DOHH2 (cell line): Measurements from ENCODE around the gene CDK5.

Experiments
- H3F3A ChIP-seq: fragments of 200-600 bp; sonication (generic), shearing (Covaris generic); 2 replicates; pipeline ENCODE4 v1.6.0; 2016; ENCODE audit warnings: antibody characterized with exemption, mild to moderate bottlenecking; ENCODE audit not compliant: control insufficient read depth, insufficient read depth
- H3K27ac ChIP-seq: fragments of 200-600 bp; sonication (generic); 2 replicates; pipeline ENCODE4 v1.5.1; 2014; ENCODE audit warnings: low read depth, mild to moderate bottlenecking, low read length, moderate library complexity
- H3K27me3 ChIP-seq: fragments of 200-600 bp; sonication (generic); 2 replicates; pipeline ENCODE4 v1.6.1; 2014; ENCODE audit warnings: mild to moderate bottlenecking, low read length, mixed read lengths; ENCODE audit not compliant: control insufficient read depth
- H3K36me3 ChIP-seq: fragments of 200-600 bp; sonication (generic); 2 replicates; pipeline ENCODE4 v1.6.1; 2014; ENCODE audit warnings: mild to moderate bottlenecking, low read length, moderate library complexity, mixed read lengths; ENCODE audit not compliant: control insufficient read depth
- H3K4me1 ChIP-seq: fragments of 200-600 bp; sonication (generic); 2 replicates; pipeline ENCODE4 v1.6.1; 2014; ENCODE audit warnings: mild to moderate bottlenecking, low read length, mixed read lengths; ENCODE audit not compliant: control insufficient read depth
- H3K4me2 ChIP-seq: fragments of 200-600 bp; sonication (generic); 2 replicates; pipeline ENCODE4 v1.6.0; 2014; ENCODE audit warnings: mild to moderate bottlenecking, low read length, moderate library complexity
- H3K4me3 ChIP-seq: fragments of 200-600 bp; sonication (generic); 2 replicates; pipeline ENCODE4 v1.5.1; 2014; ENCODE audit warnings: mild to moderate bottlenecking, low read length, mixed read lengths
- H3K79me2 ChIP-seq: fragments of 200-600 bp; sonication (generic); 2 replicates; pipeline ENCODE4 v1.6.1; 2014; ENCODE audit warnings: mild to moderate bottlenecking, low read length, mixed read lengths; ENCODE audit not compliant: control insufficient read depth
- H3K9me2 ChIP-seq: fragments of 200-600 bp; sonication (generic); replicated peaks from 2 replicates; pipeline ENCODE4 v1.6.1; 2014; ENCODE audit warnings: mild to moderate bottlenecking, low read length, mixed read lengths; ENCODE audit not compliant: control insufficient read depth
- H3K9me3 ChIP-seq: fragments of 200-600 bp; sonication (generic); 2 replicates; pipeline ENCODE4 v1.6.1; 2014; ENCODE audit warnings: antibody characterized with exemption, low read length, mixed read lengths; ENCODE audit not compliant: control insufficient read depth, insufficient read depth
- H4K20me1 ChIP-seq: fragments of 200-600 bp; sonication (generic); 2 replicates; pipeline ENCODE4 v1.6.0; 2014; ENCODE audit warnings: low read depth, mild to moderate bottlenecking, antibody characterized with exemption, low read length, moderate library complexity; ENCODE audit not compliant: control insufficient read depth, insufficient read depth
- EZH2phosphoT487 ChIP-seq: fragments of 200-600 bp; sonication (generic); IDR thresholded peaks from 2 replicates; pipeline ENCODE4 v1.6.1; 2017; ENCODE audit warnings: borderline replicate concordance, mild to moderate bottlenecking, antibody characterized with exemption, low read length, moderate library complexity, mixed read lengths
- TF ChIP-seq, protein P1 (sequence below): fragments of 200-600 bp; sonication (generic); IDR thresholded peaks from one replicate; pipeline ENCODE4 v1.5.1; 2014; ENCODE audit warnings: antibody characterized with exemption, mild to moderate bottlenecking, low read depth, low read length; ENCODE audit not compliant: poor library complexity, severe bottlenecking

CDK5 gene

DNA sequence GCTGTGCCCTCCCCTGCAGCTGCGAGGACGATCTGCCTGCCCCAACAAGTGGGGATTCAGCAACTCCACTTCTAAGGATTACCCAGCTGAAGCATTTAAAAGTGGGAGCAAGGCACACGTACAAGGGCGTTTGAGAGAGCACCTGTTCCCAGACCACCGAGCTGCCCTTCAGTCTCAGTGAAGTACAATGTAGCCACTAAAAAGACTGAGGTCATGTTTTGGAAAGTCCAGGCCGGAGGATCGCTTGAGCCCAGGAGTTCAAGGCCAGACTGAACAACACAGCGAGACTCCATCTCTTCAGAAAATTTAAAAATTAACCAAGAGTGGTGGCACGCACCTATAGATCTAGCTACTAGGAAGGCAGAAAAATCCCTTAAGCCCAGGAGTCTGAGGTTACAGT lies 52.1 kb downstream of the CDK5 start:
- Histone ChIP-seq H3K27me3 (no peaks in the 10 kb centered on the region), H3K9me3 (no peaks in the 10 kb centered on the region), H3K9me2 (no peaks in the 10 kb centered on the region), H3K4me2 (no peak overlapping the region), H3K79me2 (no peaks in the 10 kb centered on the region), H3F3A (no peaks in the 10 kb centered on the region), H4K20me1 (no peaks in the 10 kb centered on the region), H3K4me3 (no peak overlapping the region), H3K27ac (no peak overlapping the region), H3K4me1 (peaks cover 17% of the 10 kb centered on the region), H3K36me3 (no peaks in the 10 kb centered on the region)
- TF ChIP-seq EZH2phosphoT487, result no peak
- TF ChIP-seq, protein P1, sequence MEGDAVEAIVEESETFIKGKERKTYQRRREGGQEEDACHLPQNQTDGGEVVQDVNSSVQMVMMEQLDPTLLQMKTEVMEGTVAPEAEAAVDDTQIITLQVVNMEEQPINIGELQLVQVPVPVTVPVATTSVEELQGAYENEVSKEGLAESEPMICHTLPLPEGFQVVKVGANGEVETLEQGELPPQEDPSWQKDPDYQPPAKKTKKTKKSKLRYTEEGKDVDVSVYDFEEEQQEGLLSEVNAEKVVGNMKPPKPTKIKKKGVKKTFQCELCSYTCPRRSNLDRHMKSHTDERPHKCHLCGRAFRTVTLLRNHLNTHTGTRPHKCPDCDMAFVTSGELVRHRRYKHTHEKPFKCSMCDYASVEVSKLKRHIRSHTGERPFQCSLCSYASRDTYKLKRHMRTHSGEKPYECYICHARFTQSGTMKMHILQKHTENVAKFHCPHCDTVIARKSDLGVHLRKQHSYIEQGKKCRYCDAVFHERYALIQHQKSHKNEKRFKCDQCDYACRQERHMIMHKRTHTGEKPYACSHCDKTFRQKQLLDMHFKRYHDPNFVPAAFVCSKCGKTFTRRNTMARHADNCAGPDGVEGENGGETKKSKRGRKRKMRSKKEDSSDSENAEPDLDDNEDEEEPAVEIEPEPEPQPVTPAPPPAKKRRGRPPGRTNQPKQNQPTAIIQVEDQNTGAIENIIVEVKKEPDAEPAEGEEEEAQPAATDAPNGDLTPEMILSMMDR, result no peak
